Measurements from ENCODE around the gene SST. TPM values are rescaled to one million over a fixed set of nuclear protein-coding genes. Genes with fewer than 3 reads are reported as not detected.

The SST gene
- total RNA-seq, 4 donors from 2014 or later, result not detected

GRCh38 chr3:187709155-187709554 is 39.0 kb upstream of the SST start:
- ATAC-seq (ENCODE audit: low FRiP score), result no peak
- DNase-seq (ENCODE audit: low spot score), result no peak

DNA sequence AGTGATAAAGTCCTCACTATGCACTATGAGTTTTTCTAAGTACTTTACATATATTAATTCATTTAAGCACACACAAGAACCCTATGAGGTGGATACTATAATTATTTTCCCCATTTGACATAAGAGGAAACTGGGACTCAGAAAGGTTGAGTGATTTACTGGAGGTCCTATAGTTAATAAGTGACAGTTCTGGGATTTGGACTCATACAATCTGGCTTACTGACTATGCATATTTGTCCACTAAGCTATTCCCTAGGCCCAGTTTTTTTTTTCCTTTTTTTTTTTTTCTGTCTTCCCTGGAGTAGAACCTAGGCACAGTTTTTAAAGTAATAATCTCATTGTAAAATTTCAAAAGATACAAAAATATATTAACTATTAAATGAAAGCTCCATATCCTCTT is 38.5 kb upstream of the SST start:
- ATAC-seq (ENCODE audit: low FRiP score) (no peak), DNase-seq (ENCODE audit: low spot score) (no peak)
- TF ChIP-seq CTCF (IDR thresholded peaks at IDR 0.05), result no peak

More at GRCh38 chr3:187709155-187709554, 39.0 kb upstream of the SST start:
- no peak for TF ChIP-seq CTCF (IDR thresholded peaks at IDR 0.05)

DNA sequence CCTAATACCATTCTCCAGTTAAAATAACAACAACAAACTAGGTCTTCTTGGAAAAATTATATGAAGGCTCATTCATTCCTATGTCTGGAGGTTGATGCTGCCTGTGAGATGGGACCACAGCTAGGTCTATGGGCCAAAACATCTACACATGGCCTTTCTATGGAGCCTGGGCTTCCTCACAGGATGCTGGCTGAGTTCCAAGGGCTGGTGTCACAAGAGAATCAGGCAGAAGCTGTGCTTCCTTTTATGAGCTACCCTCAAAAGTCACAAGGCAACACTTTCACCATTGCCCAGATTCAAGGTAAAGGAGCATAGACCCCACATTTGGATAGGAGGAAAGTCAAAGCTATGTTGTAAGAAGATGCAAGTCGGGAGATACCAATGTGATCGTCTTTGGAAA is 36.8 kb upstream of the SST start:
- DNase-seq (ENCODE audit: low spot score) (no peak), ATAC-seq (ENCODE audit: low FRiP score) (no peak)
- no peak for TF ChIP-seq CTCF (IDR thresholded peaks at IDR 0.05)

GRCh38 chr3:187705164-187705563 is 35.0 kb upstream of the SST start:
- no peak for ATAC-seq (ENCODE audit: low FRiP score)
- no peak for TF ChIP-seq CTCF (IDR thresholded peaks at IDR 0.05)
- no peak for DNase-seq (ENCODE audit: low spot score)

- no peak for TF ChIP-seq CTCF (IDR thresholded peaks at IDR 0.05)
- DNase-seq (ENCODE audit: low spot score), result no peak
- no peak for ATAC-seq (ENCODE audit: low FRiP score)
Measured at GRCh38 chr3:187702507-187703033, 32.4 kb upstream of the SST start, which contains the start of gene RTP2. TSS of gene RTP2 (minus strand) at chr3:187702557. CDS start at chr3:187702128, 429 bp downstream.

GRCh38 chr3:187700249-187700648 is 30.1 kb upstream of the SST start:
- ATAC-seq (ENCODE audit: low FRiP score), result no peak
- no peak for TF ChIP-seq CTCF (IDR thresholded peaks at IDR 0.05)
- no peak for DNase-seq (ENCODE audit: low spot score)

All from omental fat pad (tissue), 4 donors.